Measurements from ENCODE around the gene DHRS4. TPM values are rescaled to one million over a fixed set of nuclear protein-coding genes. Genes with fewer than 3 reads are reported as not detected.

DHRS4 gene
- polyA plus RNA-seq (ENCODE audit: insufficient read length) = 20.9 TPM

DNA sequence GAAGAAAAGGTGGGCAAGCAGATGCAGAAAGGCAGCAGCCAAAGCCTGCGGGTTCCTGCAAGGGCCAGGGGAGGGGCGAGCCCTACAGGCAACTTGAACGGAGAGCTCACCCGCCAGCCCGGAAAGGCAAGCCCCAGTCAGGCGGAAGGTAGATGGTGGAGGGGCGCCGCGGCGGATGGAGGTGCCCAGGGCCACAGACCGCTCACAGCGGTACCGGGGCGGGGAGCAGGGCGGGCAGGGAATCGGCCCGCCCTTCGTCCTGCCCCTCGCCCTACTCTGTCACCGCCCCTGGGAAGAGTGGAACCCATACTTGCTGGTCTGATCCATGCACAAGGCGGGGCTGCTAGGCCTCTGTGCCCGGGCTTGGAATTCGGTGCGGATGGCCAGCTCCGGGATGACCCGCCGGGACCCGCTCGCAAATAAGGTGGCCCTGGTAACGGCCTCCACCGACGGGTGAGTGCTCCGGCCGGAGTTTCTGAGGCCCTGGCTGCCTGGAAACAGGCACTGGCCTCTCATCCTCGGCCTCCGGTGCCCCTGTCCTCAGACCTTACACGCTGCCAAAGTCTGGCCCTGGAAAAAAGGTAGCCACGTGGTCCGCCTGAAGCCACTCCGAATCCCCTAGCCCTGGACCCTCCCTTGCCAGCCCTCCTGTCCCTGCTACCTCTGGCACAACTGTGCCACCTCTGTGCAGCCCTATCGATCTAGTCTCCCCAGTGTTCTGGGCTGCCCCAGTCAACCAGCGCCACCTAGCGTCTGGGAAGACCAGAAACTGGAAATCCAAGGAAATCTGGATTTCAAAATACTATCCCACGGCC lies at the start of gene DHRS4:
Gene DHRS4, plus strand, starts transcription at position 307 of the 815 bp plus-strand sequence. Its CDS starts 19 bp downstream, at position 326.
- DNase-seq (ENCODE audit: low read depth) = peak; percentile 58

- DNase-seq (ENCODE audit: low read depth) = no peak
Measured at GRCh38 chr14:23910101-23910875, 43.3 kb upstream of the DHRS4 start.

- no peak for DNase-seq (ENCODE audit: low read depth)
Measured at GRCh38 chr14:23910876-23911210, 42.7 kb upstream of the DHRS4 start.

- DNase-seq (ENCODE audit: low read depth) = no peak
Measured at GRCh38 chr14:23915559-23915958, 38.0 kb upstream of the DHRS4 start.

DNA sequence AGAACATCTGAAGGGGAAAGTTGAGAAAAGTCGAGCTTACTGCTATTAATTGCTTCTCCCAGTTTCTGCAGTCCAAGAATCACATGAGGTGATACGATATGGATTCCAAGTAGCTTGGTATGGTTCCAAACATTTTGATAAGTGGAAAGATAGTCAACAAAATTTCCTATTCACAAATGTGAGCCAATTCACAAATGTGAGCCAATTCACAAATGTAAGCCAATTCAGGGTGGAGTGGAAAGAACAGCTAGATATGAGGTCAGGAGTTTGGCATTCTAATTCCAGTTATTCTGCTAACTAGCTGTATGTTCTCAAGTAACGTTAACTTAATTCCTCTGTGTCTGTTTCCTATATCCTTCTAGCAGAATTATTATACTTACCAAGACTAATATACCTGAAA lies 37.6 kb upstream of the DHRS4 start:
- peak; percentile 59 for DNase-seq (ENCODE audit: low read depth)

DNA sequence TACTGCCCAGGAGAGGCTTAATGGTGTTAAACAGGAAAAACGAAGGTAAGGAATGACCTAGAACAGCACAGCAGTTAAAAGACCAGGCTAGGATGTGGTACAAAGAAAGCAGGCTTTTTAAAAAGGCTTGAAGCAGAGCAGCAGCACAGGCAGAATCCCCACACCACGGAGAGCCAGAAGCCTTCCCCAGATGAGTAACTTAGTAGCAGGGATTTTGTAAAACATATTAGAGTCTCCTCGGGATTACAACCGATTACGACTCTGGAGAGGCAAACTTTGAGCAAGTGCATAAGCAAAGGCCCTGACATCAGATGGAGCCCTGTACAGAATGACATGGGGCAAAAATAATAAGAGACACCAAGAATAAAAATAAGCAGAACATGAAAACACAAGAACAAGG lies 37.1 kb upstream of the DHRS4 start:
- DNase-seq (ENCODE audit: low read depth) = no peak

GRCh38 chr14:23922545-23922944 lies 31.0 kb upstream of the DHRS4 start:
- no peak for DNase-seq (ENCODE audit: low read depth)

GRCh38 chr14:23925523-23926075 lies 28.0 kb upstream of the DHRS4 start:
- DNase-seq (ENCODE audit: low read depth) = no peak

GRCh38 chr14:23926543-23926942 lies 27.0 kb upstream of the DHRS4 start:
- DNase-seq (ENCODE audit: low read depth) = no peak

- DNase-seq (ENCODE audit: low read depth) = no peak
Measured at GRCh38 chr14:23929136-23929535, 24.4 kb upstream of the DHRS4 start.

DNA sequence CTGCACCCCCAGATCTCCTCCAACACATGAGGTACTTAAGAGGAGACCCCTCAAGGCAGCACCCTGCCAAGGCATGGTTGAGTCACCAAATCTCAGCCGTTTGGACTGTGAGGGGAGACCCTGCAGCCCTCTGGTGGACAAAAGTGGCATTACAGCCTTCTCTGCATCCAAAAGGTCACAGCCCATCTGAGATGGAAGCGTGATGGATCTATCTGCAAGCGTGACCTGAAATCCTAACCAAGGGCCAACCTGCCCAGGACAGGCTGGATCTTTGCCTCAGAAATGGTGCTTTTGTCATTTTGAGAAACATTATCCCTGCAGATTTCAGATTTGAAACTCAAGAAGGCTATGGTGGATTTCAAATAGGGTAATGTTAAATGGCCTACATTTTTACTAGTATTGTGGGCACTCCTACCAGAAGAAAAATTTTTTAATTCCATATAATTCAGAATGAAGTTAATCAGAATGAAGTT lies 23.7 kb upstream of the DHRS4 start:
- DNase-seq (ENCODE audit: low read depth) = peak; percentile 36

GRCh38 chr14:23930742-23931141 lies 22.8 kb upstream of the DHRS4 start:
- no peak for DNase-seq (ENCODE audit: low read depth)

- no peak for DNase-seq (ENCODE audit: low read depth)
Measured at GRCh38 chr14:23931721-23932289, 21.8 kb upstream of the DHRS4 start.

GRCh38 chr14:23932639-23933038 lies 20.9 kb upstream of the DHRS4 start:
- no peak for DNase-seq (ENCODE audit: low read depth)

DNA sequence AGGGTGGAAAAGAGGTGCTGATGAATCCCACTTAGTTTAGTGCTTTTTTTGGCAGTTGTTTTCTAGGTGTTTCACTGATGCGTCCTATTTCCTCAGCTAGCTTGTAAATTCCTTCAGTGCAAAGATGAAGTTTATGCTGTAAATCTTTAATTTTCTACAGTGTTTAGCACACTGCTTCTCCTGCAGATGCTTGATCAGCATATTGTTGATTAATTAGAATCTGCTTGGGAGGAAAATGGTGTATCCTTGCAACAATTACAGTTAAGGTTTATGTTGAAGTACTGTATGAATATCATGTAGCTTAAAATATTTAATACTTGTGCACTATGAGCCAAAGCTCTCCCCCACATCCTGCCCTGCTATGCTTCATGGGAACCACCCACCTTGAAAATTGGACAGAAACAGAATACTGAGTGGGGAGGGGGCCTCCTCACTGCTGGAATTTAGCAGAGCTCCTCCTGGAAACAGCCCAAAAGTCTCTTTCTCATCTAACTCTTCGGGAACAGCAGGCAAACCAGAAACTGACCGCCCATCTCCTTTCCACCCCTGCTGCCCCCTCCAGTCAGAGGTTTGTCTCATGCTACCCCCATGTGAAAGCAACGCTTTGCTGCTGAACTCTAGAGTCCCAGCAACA lies 20.3 kb upstream of the DHRS4 start:
- DNase-seq (ENCODE audit: low read depth) = no peak

DNA sequence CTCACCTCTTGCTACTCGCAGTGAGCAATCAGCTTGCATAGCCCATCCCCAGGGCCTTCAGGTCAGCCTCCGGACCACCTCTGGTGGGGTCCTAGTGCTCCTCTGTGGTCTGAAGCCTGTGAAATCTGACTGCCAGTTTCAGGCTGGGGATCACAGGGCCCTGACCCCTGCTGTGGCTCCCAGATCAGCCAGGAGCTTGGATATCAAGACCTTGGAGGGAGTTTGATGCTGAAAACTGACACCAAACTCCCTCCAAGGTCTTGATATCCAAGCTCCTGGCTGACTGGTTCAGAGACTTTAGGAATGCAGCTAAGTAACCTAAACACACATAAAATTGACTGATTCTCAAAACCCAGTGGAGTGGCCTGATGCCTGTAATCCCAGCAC lies 19.8 kb upstream of the DHRS4 start:
- DNase-seq (ENCODE audit: low read depth) = no peak

DNA sequence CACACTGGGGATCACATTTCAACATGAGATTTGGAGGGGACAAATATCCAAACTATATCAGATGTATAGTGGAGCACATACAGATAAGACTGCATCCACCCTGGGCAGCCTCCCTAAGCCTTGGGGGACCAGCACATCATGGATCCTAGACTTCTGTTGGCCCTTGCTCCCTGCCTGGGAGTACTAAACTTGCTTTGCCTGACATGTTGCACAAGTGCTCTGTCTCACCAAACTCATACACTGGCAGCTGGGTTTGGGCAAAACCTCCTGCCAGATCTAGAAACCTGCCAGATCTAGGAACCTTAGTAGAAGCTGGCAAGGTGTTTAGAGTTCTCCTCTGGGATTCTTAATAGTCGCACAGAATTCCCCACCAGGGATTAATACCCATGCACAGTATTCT lies 18.4 kb upstream of the DHRS4 start:
- DNase-seq (ENCODE audit: low read depth) = no peak

- no peak for DNase-seq (ENCODE audit: low read depth)
Measured at GRCh38 chr14:23936084-23936829, 17.3 kb upstream of the DHRS4 start.

GRCh38 chr14:23937203-23937602 lies 16.4 kb upstream of the DHRS4 start:
- DNase-seq (ENCODE audit: low read depth) = no peak

- DNase-seq (ENCODE audit: low read depth) = no peak
Measured at GRCh38 chr14:23938823-23939222, 14.7 kb upstream of the DHRS4 start.
